NCI-H446 (cell line): ENCODE measurements around the gene GHITM.
"Not testable (repeated sequence)": the region's sequence is repeated elsewhere in the genome, so short reads cannot be mapped to it uniquely, and the experiment has no call there.

Experiments
- DNase-seq, 2 experiments: peaks; one replicate each; lab custom pipeline; 2025; lab: John Stamatoyannopoulos, UW

Gene GHITM

GRCh38 chr10:84147347-84147746 is 8.0 kb downstream of the GHITM start:
- DNase-seq = no peak

GRCh38 chr10:84148006-84148597 is 8.8 kb downstream of the GHITM start:
- peak in 1 of 2 experiments; percentile 26 for DNase-seq

- no peak for DNase-seq
Measured at GRCh38 chr10:84149854-84150253, 10.5 kb downstream of the GHITM start.

- DNase-seq = no peak
Measured at GRCh38 chr10:84152769-84153168, 13.5 kb downstream of the GHITM start.

GRCh38 chr10:84155521-84155920 is 16.2 kb downstream of the GHITM start:
- DNase-seq = no peak

- no peak for DNase-seq
Measured at GRCh38 chr10:84156009-84156408, 16.7 kb downstream of the GHITM start.

GRCh38 chr10:84156768-84157167 is 17.5 kb downstream of the GHITM start:
- no peak for DNase-seq

GRCh38 chr10:84158061-84158460 is 18.8 kb downstream of the GHITM start:
- no peak for DNase-seq

GRCh38 chr10:84158550-84158949 is 19.2 kb downstream of the GHITM start:
- DNase-seq = no peak

GRCh38 chr10:84159076-84159685 is 19.9 kb downstream of the GHITM start:
- no peak for DNase-seq

GRCh38 chr10:84160663-84161362 is 21.5 kb downstream of the GHITM start:
- no peak for DNase-seq

- no peak for DNase-seq
Measured at GRCh38 chr10:84163996-84164395, 24.7 kb downstream of the GHITM start.

- no peak for DNase-seq
Measured at GRCh38 chr10:84164442-84164841, 25.1 kb downstream of the GHITM start.

GRCh38 chr10:84166620-84167288 is 27.4 kb downstream of the GHITM start:
- no peak for DNase-seq

GRCh38 chr10:84167289-84167653 is 28.0 kb downstream of the GHITM start:
- not testable (repeated sequence) for DNase-seq

- not testable (repeated sequence) for DNase-seq
Measured at GRCh38 chr10:84168382-84168781, 29.1 kb downstream of the GHITM start.

- DNase-seq = not testable (repeated sequence)
Measured at GRCh38 chr10:84171237-84171636, 31.9 kb downstream of the GHITM start.

- not testable (repeated sequence) for DNase-seq
Measured at GRCh38 chr10:84171700-84172466, 32.6 kb downstream of the GHITM start.

- DNase-seq = no peak
Measured at GRCh38 chr10:84172467-84173356, 33.4 kb downstream of the GHITM start.

- no peak for DNase-seq
Measured at GRCh38 chr10:84173501-84173929, 34.2 kb downstream of the GHITM start, which contains the start of gene GPR15LG. Gene GPR15LG (plus strand): TSS chr10:84173801. CDS start chr10:84173852, 51 bp downstream.

- no peak for DNase-seq
Measured at GRCh38 chr10:84175436-84175835, 36.1 kb downstream of the GHITM start.
